Right lung (tissue), 5 donors: ENCODE data around the gene MAD1L1. TPM values are rescaled to one million over a fixed set of nuclear protein-coding genes. Genes with fewer than 3 reads are reported as not detected.

Experiments
- DNase-seq, 2 donors: peaks; one replicate each; pipeline ENCODE4 v3.0.0-alpha.2; 2013
- polyA plus RNA-seq, 5 donors: library from polyadenylated mRNA; unstranded; fragments of 120-200 nt; gene quantifications; one replicate each; pipeline versions ENCODE4 v1.2.1 to v1.2.3, GENCODE V29; 2013; ENCODE audit warnings: inconsistent platforms in 1 of 5, low replicate concordance in 1 of 5; ENCODE audit not compliant: insufficient read length in 5 of 5, insufficient read depth in 1 of 5

MAD1L1 gene
- polyA plus RNA-seq, 5 donors: 15.5 to 26.8 (median 23.1) TPM

GRCh38 chr7:2140216-2141020 lies 92.3 kb downstream of the MAD1L1 start:
- no peak for DNase-seq

- DNase-seq: no peak
Measured at GRCh38 chr7:2139004-2139699, 93.6 kb downstream of the MAD1L1 start.

- DNase-seq: no peak
Measured at GRCh38 chr7:2138146-2138765, 94.5 kb downstream of the MAD1L1 start.

- no peak for DNase-seq
Measured at GRCh38 chr7:2134740-2135139, 98.0 kb downstream of the MAD1L1 start.

- DNase-seq: no peak
Measured at GRCh38 chr7:2132243-2132642, 100.5 kb downstream of the MAD1L1 start.

GRCh38 chr7:2131800-2132199 lies 100.9 kb downstream of the MAD1L1 start:
- no peak for DNase-seq

GRCh38 chr7:2131341-2131740 lies 101.4 kb downstream of the MAD1L1 start:
- no peak for DNase-seq

GRCh38 chr7:2130096-2130375 lies 102.7 kb downstream of the MAD1L1 start:
- no peak for DNase-seq

- no peak for DNase-seq
Measured at GRCh38 chr7:2129323-2130095, 103.2 kb downstream of the MAD1L1 start.

- no peak for DNase-seq
Measured at GRCh38 chr7:2128601-2129322, 104.0 kb downstream of the MAD1L1 start.

GRCh38 chr7:2126621-2127020 lies 106.1 kb downstream of the MAD1L1 start:
- no peak for DNase-seq

GRCh38 chr7:2125931-2126330 lies 106.8 kb downstream of the MAD1L1 start:
- no peak for DNase-seq

- no peak for DNase-seq
Measured at GRCh38 chr7:2124604-2125345, 108.0 kb downstream of the MAD1L1 start.

GRCh38 chr7:2123916-2124315 lies 108.8 kb downstream of the MAD1L1 start:
- no peak for DNase-seq

- DNase-seq: no peak
Measured at GRCh38 chr7:2123360-2123759, 109.4 kb downstream of the MAD1L1 start.

- DNase-seq: no peak
Measured at GRCh38 chr7:2122651-2123050, 110.1 kb downstream of the MAD1L1 start.

- no peak for DNase-seq
Measured at GRCh38 chr7:2120841-2121830, 111.6 kb downstream of the MAD1L1 start.

GRCh38 chr7:2120251-2120660 lies 112.5 kb downstream of the MAD1L1 start:
- DNase-seq: no peak

- no peak for DNase-seq
Measured at GRCh38 chr7:2118630-2119190, 114.0 kb downstream of the MAD1L1 start.
